GM12892 (cell line): ENCODE data around the gene RPAP3.

Experiments used
- POLR2AphosphoS5 ChIP-seq: IDR thresholded peaks from 2 replicates; pipeline ENCODE4 v1.6.1; 2011; ENCODE audit warnings: low read depth, low read length, control low read depth
- TAF1 ChIP-seq: IDR thresholded peaks from 2 replicates; pipeline ENCODE4 v1.6.1; 2011; ENCODE audit warnings: low read depth, mild to moderate bottlenecking, control low read depth, low read length, borderline replicate concordance

GRCh38 chr12:47648056-47648579 lies 57.7 kb downstream of the RPAP3 start:
- TF ChIP-seq TAF1, result no peak
- TF ChIP-seq POLR2AphosphoS5, result no peak
